ENCODE data around the gene EMX1. TPM values are rescaled to one million over a fixed set of nuclear protein-coding genes. Genes with fewer than 3 reads are reported as not detected.

The EMX1 gene
- total and polyA plus RNA-seq, 2 of the 13 experiments (the other 11 are each of a cell fraction or from before 2014, with no cell fraction given), result 0.62 to 4.9 TPM

DNA sequence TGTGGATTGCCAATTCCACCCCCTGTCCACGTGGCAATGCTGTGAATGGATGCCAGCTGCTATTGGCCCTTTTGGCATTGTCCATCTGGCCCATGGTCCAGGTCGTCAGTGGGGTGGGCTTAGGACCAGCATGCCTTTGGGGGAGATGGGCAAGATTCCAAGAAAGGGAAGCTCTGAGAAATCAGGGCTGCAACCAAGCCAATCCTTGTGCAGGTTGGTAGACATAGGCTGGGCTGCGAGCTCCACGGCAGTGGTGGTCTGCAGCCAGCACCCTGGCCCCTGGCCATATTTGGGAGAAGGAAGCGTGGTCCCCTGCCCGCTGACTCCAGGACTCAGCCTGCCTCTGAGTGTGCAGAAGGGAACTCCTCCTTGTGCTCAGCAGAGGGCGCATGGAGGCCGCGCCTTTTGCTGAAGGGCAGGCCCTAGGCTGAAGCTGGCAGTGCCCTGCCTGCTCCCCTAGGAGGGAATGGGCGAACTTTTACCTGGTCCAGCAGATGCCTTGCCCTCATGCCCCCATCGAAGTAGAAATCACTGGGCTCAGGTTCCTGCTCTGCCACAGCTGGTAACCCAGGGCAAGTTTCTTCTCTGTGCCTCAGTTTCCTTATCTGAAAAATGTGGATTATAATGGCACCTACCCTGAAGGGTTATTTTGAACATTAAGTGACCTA lies 24.7 kb upstream of the EMX1 start (continued):
- TF ChIP-seq, protein P1, sequence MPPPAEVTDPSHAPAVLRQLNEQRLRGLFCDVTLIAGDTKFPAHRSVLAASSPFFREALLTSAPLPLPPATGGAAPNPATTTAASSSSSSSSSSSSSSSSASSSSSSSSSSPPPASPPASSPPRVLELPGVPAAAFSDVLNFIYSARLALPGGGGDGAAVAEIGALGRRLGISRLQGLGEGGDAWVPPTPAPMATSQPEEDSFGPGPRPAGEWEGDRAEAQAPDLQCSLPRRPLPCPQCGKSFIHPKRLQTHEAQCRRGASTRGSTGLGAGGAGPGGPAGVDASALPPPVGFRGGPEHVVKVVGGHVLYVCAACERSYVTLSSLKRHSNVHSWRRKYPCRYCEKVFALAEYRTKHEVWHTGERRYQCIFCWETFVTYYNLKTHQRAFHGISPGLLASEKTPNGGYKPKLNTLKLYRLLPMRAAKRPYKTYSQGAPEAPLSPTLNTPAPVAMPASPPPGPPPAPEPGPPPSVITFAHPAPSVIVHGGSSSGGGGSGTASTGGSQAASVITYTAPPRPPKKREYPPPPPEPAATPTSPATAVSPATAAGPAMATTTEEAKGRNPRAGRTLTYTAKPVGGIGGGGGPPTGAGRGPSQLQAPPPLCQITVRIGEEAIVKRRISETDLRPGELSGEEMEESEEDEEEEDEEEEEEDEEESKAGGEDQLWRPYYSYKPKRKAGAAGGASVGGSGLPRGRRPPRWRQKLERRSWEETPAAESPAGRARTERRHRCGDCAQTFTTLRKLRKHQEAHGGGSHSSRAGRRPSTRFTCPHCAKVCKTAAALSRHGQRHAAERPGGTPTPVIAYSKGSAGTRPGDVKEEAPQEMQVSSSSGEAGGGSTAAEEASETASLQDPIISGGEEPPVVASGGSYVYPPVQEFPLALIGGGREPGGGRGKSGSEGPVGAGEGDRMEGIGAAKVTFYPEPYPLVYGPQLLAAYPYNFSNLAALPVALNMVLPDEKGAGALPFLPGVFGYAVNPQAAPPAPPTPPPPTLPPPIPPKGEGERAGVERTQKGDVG (CRISPR knock-in tag; IDR thresholded peaks at IDR 0.05; ENCODE audit: borderline replicate concordance), result no peak
- TF ChIP-seq ZBTB25 (CRISPR knock-in tag; IDR thresholded peaks at IDR 0.05), result no peak
- no peak for TF ChIP-seq MEIS1 (CRISPR knock-in tag; IDR thresholded peaks at IDR 0.05; ENCODE audit: borderline replicate concordance)
- no peak for TF ChIP-seq ZNF891 (CRISPR knock-in tag; IDR thresholded peaks at IDR 0.05)
- no peak for TF ChIP-seq ZSCAN30 (CRISPR knock-in tag; IDR thresholded peaks at IDR 0.05)
- TF ChIP-seq SRSF9 (IDR thresholded peaks at IDR 0.05; ENCODE audit: borderline replicate concordance, insufficient read depth, low read depth, low read length, poor library complexity, severe bottlenecking), result no peak
- no peak for TF ChIP-seq STAT5B (CRISPR knock-in tag; IDR thresholded peaks at IDR 0.05)
- TF ChIP-seq ZNF317 (CRISPR knock-in tag; IDR thresholded peaks at IDR 0.05), result no peak
- TF ChIP-seq NR1H2 (CRISPR knock-in tag; IDR thresholded peaks at IDR 0.05; ENCODE audit: borderline replicate concordance, low read depth), result no peak
- no peak for TF ChIP-seq E2F5 (CRISPR knock-in tag; conservative IDR thresholded peaks at IDR 0.05)
- 0 out of 2 replicates have a peak, but pooled peaks have one; percentile 41 for TF ChIP-seq GATAD1 (CRISPR knock-in tag; IDR thresholded peaks at IDR 0.05)
- no peak for TF ChIP-seq RBFOX2 (IDR thresholded peaks at IDR 0.05; ENCODE audit: low read depth, low read length)
- no peak for TF ChIP-seq CEBPG (CRISPR knock-in tag; IDR thresholded peaks at IDR 0.05)
- TF ChIP-seq, protein P2, sequence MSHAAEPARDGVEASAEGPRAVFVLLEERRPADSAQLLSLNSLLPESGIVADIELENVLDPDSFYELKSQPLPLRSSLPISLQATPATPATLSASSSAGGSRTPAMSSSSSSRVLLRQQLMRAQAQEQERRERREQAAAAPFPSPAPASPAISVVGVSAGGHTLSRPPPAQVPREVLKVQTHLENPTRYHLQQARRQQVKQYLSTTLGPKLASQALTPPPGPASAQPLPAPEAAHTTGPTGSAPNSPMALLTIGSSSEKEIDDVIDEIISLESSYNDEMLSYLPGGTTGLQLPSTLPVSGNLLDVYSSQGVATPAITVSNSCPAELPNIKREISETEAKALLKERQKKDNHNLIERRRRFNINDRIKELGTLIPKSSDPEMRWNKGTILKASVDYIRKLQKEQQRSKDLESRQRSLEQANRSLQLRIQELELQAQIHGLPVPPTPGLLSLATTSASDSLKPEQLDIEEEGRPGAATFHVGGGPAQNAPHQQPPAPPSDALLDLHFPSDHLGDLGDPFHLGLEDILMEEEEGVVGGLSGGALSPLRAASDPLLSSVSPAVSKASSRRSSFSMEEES (CRISPR knock-in tag; IDR thresholded peaks at IDR 0.05), result no peak
- TF ChIP-seq TBL1XR1 (IDR thresholded peaks at IDR 0.05; ENCODE audit: borderline replicate concordance, low read length, partially characterized antibody), result no peak
- no peak for TF ChIP-seq GTF2F1 (IDR thresholded peaks at IDR 0.05; ENCODE audit: low read length)
- TF ChIP-seq XRCC5 (optimal IDR thresholded peaks at IDR 0.05; ENCODE audit: low read length), result peak; percentile 79
- TF ChIP-seq PHF5A (CRISPR knock-in tag; IDR thresholded peaks at IDR 0.05; ENCODE audit: low read depth, unreplicated experiment), result no peak
- TF ChIP-seq NFE2L2 (IDR thresholded peaks at IDR 0.05; ENCODE audit: low read length), result 0 out of 2 replicates have a peak, but pooled peaks have one; percentile 2
- TF ChIP-seq ZNF772 (CRISPR knock-in tag; IDR thresholded peaks at IDR 0.05), result peak; percentile 14; the same call in 1 of the 2 replicates
- TF ChIP-seq FUBP1 (CRISPR knock-in tag; IDR thresholded peaks at IDR 0.05; ENCODE audit: borderline replicate concordance), result no peak
- TF ChIP-seq NR3C1 (CRISPR knock-in tag; IDR thresholded peaks at IDR 0.05), result no peak

Measured in HepG2 (cell line).